AG10803 (cell line): ENCODE measurements around the gene APOE.

ENCODE experiments used
- DNase-seq: peaks from one replicate; pipeline ENCODE4 v3.0.0; 2010; ENCODE audit warnings: low read depth
- H3K4me3 ChIP-seq: 2 replicates; pipeline ENCODE4 v1.5.1; 2011; ENCODE audit warnings: mild to moderate bottlenecking, low read length, control low read depth
- CTCF ChIP-seq: conservative IDR thresholded peaks from 2 replicates; pipeline ENCODE4 v1.5.1; 2011; ENCODE audit warnings: mild to moderate bottlenecking, low read length, control low read depth, inconsistent platforms

The APOE gene

DNA sequence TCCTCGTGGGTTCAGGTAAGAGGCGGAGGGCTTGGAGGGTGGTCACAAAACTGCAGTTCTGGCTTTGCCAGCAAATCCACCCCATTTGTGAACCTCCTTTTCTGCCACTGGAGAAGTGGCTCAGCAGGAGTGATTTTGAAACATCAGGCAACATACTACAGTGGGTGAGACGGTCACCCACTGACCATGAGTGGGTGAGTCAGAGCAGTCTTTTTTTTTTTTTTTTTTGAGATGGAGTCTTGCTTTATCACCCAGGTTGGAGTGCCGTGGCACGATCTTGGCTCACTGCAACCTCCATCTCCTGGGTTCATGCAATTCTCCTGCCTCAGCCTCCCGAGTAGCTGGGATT is 11.6 kb upstream of the APOE start:
- TF ChIP-seq CTCF: no peak
- no peak for DNase-seq
- no peak overlapping the region for H3K4me3 ChIP-seq

GRCh38 chr19:44894946-44895345 is 10.7 kb upstream of the APOE start:
- DNase-seq: no peak
- no peak for TF ChIP-seq CTCF
- H3K4me3 ChIP-seq: no peak overlapping the region

- TF ChIP-seq CTCF: no peak
- H3K4me3 ChIP-seq: no peak overlapping the region
- DNase-seq: no peak
These were observed 7.8 kb upstream of the APOE start for GRCh38 chr19:44897835-44898234.

GRCh38 chr19:44900328-44901244 is 5.0 kb upstream of the APOE start:
- DNase-seq: no peak
- TF ChIP-seq CTCF: no peak
- H3K4me3 ChIP-seq: no peak overlapping the region

GRCh38 chr19:44903216-44903601 is 2.4 kb upstream of the APOE start:
- no peak overlapping the region for H3K4me3 ChIP-seq
- no peak for DNase-seq
- TF ChIP-seq CTCF: no peak

- no peak overlapping the region for H3K4me3 ChIP-seq
- TF ChIP-seq CTCF: peak; percentile 92
- DNase-seq: peak; percentile 49
These were observed 1.8 kb upstream of the APOE start for GRCh38 chr19:44903602-44904425.
